IMR-90 (cell line): ENCODE data around the gene CYP46A1. TPM values are rescaled to one million over a fixed set of nuclear protein-coding genes. Genes with fewer than 3 reads are reported as not detected.

Source experiments
- ATAC-seq: fragments of 200-7000 bp; cut with Tn5 transposase; 2 replicates; pipeline ENCODE4 v1.9.1; 2020; ENCODE audit warnings: low read depth, mild to moderate bottlenecking, moderate library complexity
- BruUV-seq: library from RNA; stranded (reverse); fragments of 400-500 nt; replicated peaks from 2 replicates; lab custom pipeline; 2021; lab: Mats Ljungman, UMichigan
- CTCF ChIA-PET: fragments of 300-600 bp; formaldehyde crosslinking; extraction: SDS; loops from one replicate; lab custom pipeline; 2021; ENCODE audit warnings: antibody characterized with exemption; lab: Yijun Ruan, JAX
- POLR2A ChIA-PET: fragments of 300-600 bp; sonication (Branson Sonifier 250); formaldehyde crosslinking; loops from one replicate; lab custom pipeline; 2022; ENCODE audit warnings: antibody characterized with exemption; ENCODE audit not compliant: unreplicated experiment; lab: Charles Lee
- DNase-seq: peaks from one replicate; pipeline ENCODE4 v3.0.0; 2013
- H2AFZ ChIP-seq: replicated peaks from 2 replicates; pipeline ENCODE3; 2013; ENCODE audit warnings: low read length, mild to moderate bottlenecking; ENCODE audit not compliant: poor library complexity
- H2AK5ac ChIP-seq: 2 replicates; pipeline ENCODE4 v1.6.1; 2013; ENCODE audit warnings: low read depth, low read length, inconsistent platforms
- H2AK9ac ChIP-seq: replicated peaks from 2 replicates; pipeline ENCODE3; 2013; ENCODE audit warnings: mild to moderate bottlenecking, low read depth, low read length, moderate library complexity; ENCODE audit not compliant: poor library complexity
- H2BK120ac ChIP-seq: 2 replicates; pipeline ENCODE4 v1.6.1; 2013; ENCODE audit warnings: low read depth, low read length, inconsistent platforms
- H2BK15ac ChIP-seq: 3 replicates; pipeline ENCODE4 v1.6.1; 2013; ENCODE audit warnings: low read depth, low read length, inconsistent platforms
- H2BK20ac ChIP-seq: 2 replicates; pipeline ENCODE4 v1.6.1; 2013; ENCODE audit warnings: low read depth, mild to moderate bottlenecking, inconsistent platforms, low read length, moderate library complexity
- H2BK5ac ChIP-seq: 2 replicates; pipeline ENCODE4 v1.6.1; 2013; ENCODE audit warnings: mild to moderate bottlenecking, low read depth, low read length, inconsistent platforms; ENCODE audit not compliant: poor library complexity, severe bottlenecking
- H3K14ac ChIP-seq: replicated peaks from 2 replicates; pipeline ENCODE4 v1.6.1; 2013; ENCODE audit warnings: low read depth, low read length, inconsistent platforms
- H3K18ac ChIP-seq: 2 replicates; pipeline ENCODE4 v1.6.1; 2013; ENCODE audit warnings: low read depth, low read length, control low read depth
- H3K23ac ChIP-seq: 2 replicates; pipeline ENCODE4 v1.6.1; 2013; ENCODE audit warnings: low read depth, low read length, inconsistent platforms
- H3K27ac ChIP-seq: 2 replicates; pipeline ENCODE4 v1.5.1; 2013; ENCODE audit warnings: mild to moderate bottlenecking, control low read depth, low read length; ENCODE audit not compliant: insufficient read depth
- H3K27me3 ChIP-seq: 2 replicates; pipeline ENCODE4 v1.6.1; 2013; ENCODE audit warnings: low read length; ENCODE audit not compliant: control insufficient read depth, insufficient read depth
- H3K36me3 ChIP-seq: 2 replicates; pipeline ENCODE4 v1.6.1; 2013; ENCODE audit warnings: low read length, mixed read lengths; ENCODE audit not compliant: control insufficient read depth, insufficient read depth
- H3K4ac ChIP-seq: 2 replicates; pipeline ENCODE4 v1.6.1; 2013; ENCODE audit warnings: low read depth, low read length, inconsistent platforms
- H3K4me1 ChIP-seq: 2 replicates; pipeline ENCODE4 v1.6.1; 2013; ENCODE audit warnings: low read length, mixed read lengths; ENCODE audit not compliant: control insufficient read depth, insufficient read depth
- H3K4me2 ChIP-seq: 2 replicates; pipeline ENCODE4 v1.6.1; 2013; ENCODE audit warnings: low read depth, mild to moderate bottlenecking, control low read depth, low read length, moderate library complexity
- H3K4me3 ChIP-seq: 2 replicates; pipeline ENCODE4 v1.5.1; 2013; ENCODE audit warnings: low read depth, mild to moderate bottlenecking, control low read depth, low read length, moderate library complexity; ENCODE audit not compliant: insufficient read depth
- H3K56ac ChIP-seq: 2 replicates; pipeline ENCODE4 v1.6.1; 2013; ENCODE audit warnings: low read length, inconsistent platforms; ENCODE audit not compliant: insufficient read depth; ENCODE audit errors: extremely low read depth
- H3K79me1 ChIP-seq, 2 experiments: 2 replicates each; pipeline ENCODE4 v1.6.1; 2013; ENCODE audit warnings: low read length in 2 of 2, inconsistent platforms in 1 of 2, low read depth in 1 of 2
- H3K9ac ChIP-seq: 2 replicates; pipeline ENCODE4 v1.6.1; 2013; ENCODE audit warnings: low read depth, low read length, control low read depth
- H3K9me1 ChIP-seq: 2 replicates; pipeline ENCODE4 v1.6.1; 2013; ENCODE audit warnings: low read length, inconsistent platforms; ENCODE audit not compliant: insufficient read depth
- H3K9me3 ChIP-seq: 2 replicates; pipeline ENCODE4 v1.6.1; 2013; ENCODE audit warnings: low read length; ENCODE audit not compliant: control insufficient read depth, insufficient read depth
- H4K20me1 ChIP-seq: 2 replicates; pipeline ENCODE4 v1.6.1; 2013; ENCODE audit warnings: low read length, inconsistent platforms; ENCODE audit not compliant: insufficient read depth
- H4K5ac ChIP-seq: 2 replicates; pipeline ENCODE4 v1.6.1; 2013; ENCODE audit warnings: mild to moderate bottlenecking, low read depth, low read length, control low read depth
- H4K8ac ChIP-seq, 2 experiments: 2 replicates each; pipeline ENCODE4 v1.6.1; 2013; ENCODE audit warnings: low read depth in 2 of 2, low read length in 2 of 2, control low read depth in 1 of 2, inconsistent platforms in 1 of 2
- H4K91ac ChIP-seq: 2 replicates; pipeline ENCODE4 v1.6.1; 2013; ENCODE audit warnings: low read depth, low read length, inconsistent platforms; ENCODE audit not compliant: insufficient read depth
- BHLHE40 ChIP-seq: fragments of 150-350 bp; IDR thresholded peaks from 2 replicates; pipeline ENCODE4 v1.6.1; 2016; ENCODE audit warnings: mild to moderate bottlenecking, low read depth, low read length
- CHD1 ChIP-seq: IDR thresholded peaks from 2 replicates; pipeline ENCODE4 v1.6.1; 2012; ENCODE audit warnings: low read depth, low read length, improper control_type of control experiment
- FOS ChIP-seq: fragments of 150-350 bp; IDR thresholded peaks from 2 replicates; pipeline ENCODE4 v1.6.1; 2016; ENCODE audit warnings: low read depth, low read length
- MAZ ChIP-seq: IDR thresholded peaks from 2 replicates; pipeline ENCODE4 v1.6.1; 2012; ENCODE audit warnings: low read depth, mild to moderate bottlenecking, low read length, improper control_type of control experiment, moderate library complexity, borderline replicate concordance
- MXI1 ChIP-seq: IDR thresholded peaks from 2 replicates; pipeline ENCODE4 v1.6.1; 2012; ENCODE audit warnings: low read depth, mild to moderate bottlenecking, low read length, moderate library complexity, borderline replicate concordance
- POLR2A ChIP-seq: IDR thresholded peaks from 2 replicates; pipeline ENCODE4 v1.6.1; 2012; ENCODE audit warnings: mild to moderate bottlenecking, low read depth, low read length
- RCOR1 ChIP-seq: IDR thresholded peaks from 2 replicates; pipeline ENCODE4 v1.6.1; 2012; ENCODE audit warnings: mild to moderate bottlenecking, low read length, improper control_type of control experiment; ENCODE audit not compliant: insufficient replicate concordance
- dilution Hi-C: fragments of 300-500 bp; cut with HindIII; formaldehyde crosslinking; loops from one replicate; pipeline ENCODE4 v1.14.3; 2018; ENCODE audit warnings: low sequenced_read_pairs; ENCODE audit not compliant: unreplicated experiment
- in situ Hi-C: fragments of 300-500 bp; cut with MboI; formaldehyde crosslinking; loops from 3 replicates; pipeline ENCODE4 v1.14.3; 2019; ENCODE audit warnings: low sequenced_read_pairs, inconsistent platforms, mixed read lengths
- intact Hi-C: fragments of 100-400 bp; cut with micrococcal nuclease; formaldehyde crosslinking; loops from 2 replicates; pipeline ENCODE4 v1.10.0; 2022
- polyA plus RNA-seq, 3 experiments: library from polyadenylated mRNA; depleted of rRNA; stranded (reverse); fragments of >200 nt; gene quantifications; 2 replicates each; pipeline ENCODE4 v1.2.3, GENCODE V29; 2012; ENCODE audit warnings: low replicate concordance in 1 of 3
- total RNA-seq: library from RNA; depleted of rRNA; stranded (reverse); fragments of >200 nt; gene quantifications from 2 replicates; pipeline ENCODE4 v1.2.3, GENCODE V29; 2012

The CYP46A1 gene
- total and polyA plus RNA-seq, 2 of the 4 experiments (the other 2 are of a cell fraction), result 0.18 to 0.31 TPM

DNA sequence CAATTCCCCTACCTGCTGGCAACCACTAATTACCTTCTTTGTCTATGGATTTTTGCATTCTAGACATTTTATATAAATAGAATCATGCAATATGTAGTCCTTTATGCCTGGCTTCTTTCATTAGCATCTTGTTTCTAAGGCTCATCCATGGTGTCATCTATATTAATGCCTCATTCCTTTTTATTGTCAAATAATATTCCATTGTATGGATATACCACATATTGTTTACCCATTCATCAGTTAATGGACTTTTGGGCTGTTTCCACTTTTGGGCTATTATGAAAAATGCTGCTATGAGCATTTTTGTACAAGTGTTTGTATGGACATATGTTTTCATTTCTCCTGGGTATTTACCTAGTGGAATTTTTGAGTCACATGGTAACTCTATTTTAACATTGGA is 18.0 kb downstream of the CYP46A1 start:
- ATAC-seq (no peak), DNase-seq (no peak)
- Histone ChIP-seq H2BK15ac (no peak overlapping the region), H2BK5ac (no peak overlapping the region), H3K9me3 (peaks cover 10% of the 10 kb centered on the region), H4K91ac (no peak overlapping the region), H3K27ac (no peak overlapping the region), H4K20me1 (no peaks in the 10 kb centered on the region), H4K8ac (no peak overlapping the region), H2AK5ac (no peak overlapping the region), H3K79me1 (no peaks in the 10 kb centered on the region), H3K56ac (no peak overlapping the region), H3K9me1 (no peaks in the 10 kb centered on the region), H2AFZ (no peak overlapping the region), H3K27me3 (peaks cover 14% of the 10 kb centered on the region), H2BK120ac (no peak overlapping the region), H3K23ac (no peak overlapping the region), H3K4me1 (no peaks in the 10 kb centered on the region), H3K14ac (no peak overlapping the region), H3K4ac (no peak overlapping the region), H3K36me3 (no peaks in the 10 kb centered on the region), H3K4me2 (no peak overlapping the region), H4K5ac (no peak overlapping the region), H2BK20ac (no peak overlapping the region), H3K9ac (no peak overlapping the region), H2AK9ac (no peak overlapping the region), H3K18ac (no peak overlapping the region), H3K4me3 (no peak overlapping the region)
- POLR2A ChIA-PET, result no interaction called here
- in situ Hi-C loops (no loop called here), intact Hi-C loops (no loop called here), dilution Hi-C loops (no loop called here)
- TF ChIP-seq RCOR1, result no peak
- no peak for TF ChIP-seq POLR2A
- TF ChIP-seq CHD1, result no peak
- TF ChIP-seq MAZ, result no peak
- TF ChIP-seq MXI1, result no peak
- no peak for TF ChIP-seq FOS
- no peak for TF ChIP-seq BHLHE40
- CTCF ChIA-PET, result no interaction called here
- BruUV-seq, result no TSS peak
